CD4-positive, alpha-beta T cell treated with Interleukin-2 at 100 ng/mL for 4 hours (primary cell): ENCODE measurements around the gene RAMP3.

ENCODE experiments used
- DNase-seq: peaks from one replicate; pipeline ENCODE4 v3.0.0-alpha.2; 2020; ENCODE audit warnings: low spot score

RAMP3 gene

GRCh38 chr7:45180084-45180986 lies 22.7 kb downstream of the RAMP3 start:
- DNase-seq, result no peak

DNA sequence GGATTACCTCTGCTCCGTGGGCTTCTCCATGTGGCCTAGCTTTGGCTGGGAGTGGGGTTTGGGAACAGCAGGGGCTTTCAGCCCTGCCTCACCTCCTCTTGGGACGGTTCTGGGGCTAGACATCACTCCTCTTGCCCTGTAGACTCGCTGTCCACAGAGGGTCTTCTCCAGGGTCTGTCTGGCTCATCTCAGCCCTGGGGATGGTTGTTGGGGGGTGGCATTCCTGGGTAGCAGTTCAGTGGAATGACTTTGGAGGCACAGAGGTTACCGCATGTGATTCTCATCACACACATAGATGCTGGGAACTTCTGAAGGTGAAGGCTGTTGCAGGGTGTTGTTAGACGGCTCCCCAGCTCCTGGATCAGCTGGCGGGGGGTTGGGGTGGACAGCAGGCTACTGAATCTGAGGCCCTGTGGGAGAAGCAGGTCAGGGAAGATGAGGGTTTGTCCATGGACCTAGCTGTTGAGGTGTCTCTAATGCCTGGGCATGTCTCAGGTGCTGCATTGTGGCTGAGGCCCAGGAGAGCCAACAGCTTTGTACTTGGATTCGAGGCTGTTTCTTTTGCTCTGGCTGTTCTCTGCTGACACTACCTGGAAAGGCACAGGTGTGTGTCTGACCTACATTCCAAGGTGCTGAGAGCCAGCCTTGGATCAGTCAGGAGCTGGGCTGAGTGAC lies 23.8 kb downstream of the RAMP3 start:
- no peak for DNase-seq

DNA sequence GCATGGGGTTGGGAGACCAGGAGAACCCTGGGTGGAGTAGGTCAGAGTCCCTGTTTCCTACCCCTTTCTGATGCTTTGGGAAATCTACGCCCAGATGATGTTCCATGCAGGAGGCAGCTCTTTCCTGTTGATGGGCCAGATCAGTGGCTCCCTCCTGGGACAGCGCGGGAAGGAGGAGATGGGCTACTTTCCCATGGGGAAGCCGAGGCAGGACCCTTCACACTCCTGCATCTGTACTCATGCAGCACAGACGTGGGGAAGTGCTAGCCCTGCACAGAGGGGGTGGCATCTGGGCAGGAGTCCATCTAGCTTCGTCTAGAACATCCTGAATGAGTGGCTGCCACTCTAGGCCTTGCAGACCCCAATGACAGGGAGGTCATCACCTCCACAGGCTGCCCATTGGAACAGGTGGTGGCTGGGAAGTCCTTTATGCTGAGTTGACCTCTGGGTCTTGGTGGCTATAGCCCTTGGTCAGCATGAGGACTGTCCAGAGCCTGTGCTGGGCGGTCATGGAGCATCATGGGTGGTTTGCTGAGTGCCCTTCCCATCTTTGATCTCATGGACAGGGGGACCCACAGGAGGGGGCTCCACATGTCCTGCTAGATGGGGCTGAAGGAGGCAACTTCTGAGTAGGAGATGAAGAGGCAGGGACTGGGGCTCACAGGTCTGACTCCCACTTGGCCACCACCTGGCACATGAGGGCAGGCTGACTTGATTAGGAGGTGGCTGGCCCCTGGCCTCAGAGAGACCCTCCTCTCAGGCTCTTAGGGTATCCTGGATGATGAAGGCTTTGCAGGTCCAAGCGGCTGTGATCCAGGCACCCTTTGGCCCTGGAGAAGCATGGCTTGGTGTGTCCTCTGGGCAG lies 24.6 kb downstream of the RAMP3 start:
- DNase-seq, result no peak

DNA sequence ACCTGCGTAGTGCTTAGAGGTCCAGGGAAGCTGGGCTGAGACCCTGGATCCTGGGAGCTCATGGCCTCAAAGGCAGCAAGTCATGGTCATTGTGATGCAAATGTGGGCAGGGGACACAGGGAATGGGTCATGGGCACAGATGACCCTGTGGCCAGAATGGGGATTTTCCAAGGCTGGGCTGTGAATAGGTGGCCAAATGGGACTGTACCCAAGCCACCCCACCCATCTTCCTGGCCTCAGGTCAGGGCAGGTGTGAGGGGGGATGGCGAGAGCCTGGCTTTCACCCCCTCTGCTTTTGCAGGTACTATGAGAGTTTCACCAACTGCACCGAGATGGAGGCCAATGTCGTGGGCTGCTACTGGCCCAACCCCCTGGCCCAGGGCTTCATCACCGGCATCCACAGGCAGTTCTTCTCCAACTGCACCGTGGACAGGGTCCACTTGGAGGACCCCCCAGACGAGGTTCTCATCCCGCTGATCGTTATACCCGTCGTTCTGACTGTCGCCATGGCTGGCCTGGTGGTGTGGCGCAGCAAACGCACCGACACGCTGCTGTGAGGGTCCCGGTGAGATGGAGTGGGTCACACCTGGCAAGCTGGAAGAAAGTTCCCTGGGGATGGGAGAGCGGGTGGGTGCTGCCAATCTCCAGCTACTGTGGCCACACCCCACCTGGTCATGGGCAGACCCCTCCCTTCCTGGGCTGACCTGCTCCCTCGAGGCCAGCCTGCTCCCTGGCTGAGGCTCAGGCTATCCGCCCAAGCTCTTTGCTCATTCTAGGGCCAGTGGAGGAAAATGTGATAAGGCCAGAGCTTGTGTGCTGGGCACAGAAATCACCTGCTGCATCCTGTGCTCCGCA lies 25.5 kb downstream of the RAMP3 start:
- no peak for DNase-seq

- DNase-seq, result no peak
Observed at GRCh38 chr7:45183711-45184210, 26.2 kb downstream of the RAMP3 start.

DNA sequence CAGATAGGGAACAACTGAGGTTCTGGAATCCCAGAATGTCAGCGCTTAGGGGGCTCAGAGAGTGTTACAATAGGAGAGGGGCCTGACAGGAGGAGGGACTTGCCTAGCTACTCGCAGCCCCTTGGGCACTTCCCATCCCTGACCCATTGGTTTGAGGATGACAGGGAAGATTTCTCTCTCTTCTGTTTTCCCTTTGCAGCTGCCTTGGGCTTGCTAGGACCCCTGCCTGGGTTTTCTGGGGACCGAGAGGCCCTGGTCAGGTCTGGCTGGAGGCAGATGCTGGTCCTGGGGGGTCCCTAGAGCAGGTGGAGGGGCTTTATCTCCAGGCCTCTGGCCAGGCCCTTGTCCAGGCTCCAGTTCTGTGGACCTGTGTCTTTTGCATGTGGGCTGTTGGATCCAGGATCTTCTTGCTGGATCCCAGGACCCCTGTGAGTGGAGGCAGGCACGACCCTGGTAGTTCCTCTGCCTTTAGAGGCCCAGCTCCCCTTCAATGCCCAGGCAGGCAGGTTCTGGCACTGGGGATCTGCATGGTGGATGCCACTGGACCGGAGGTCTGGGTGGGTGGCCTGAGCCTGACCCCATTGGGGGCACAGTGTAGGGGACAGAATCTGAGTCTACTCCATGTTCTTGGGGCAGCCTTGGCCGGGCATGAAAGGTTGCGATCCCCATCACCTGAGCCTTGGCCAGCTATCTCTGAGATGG lies 26.9 kb downstream of the RAMP3 start:
- no peak for DNase-seq

DNA sequence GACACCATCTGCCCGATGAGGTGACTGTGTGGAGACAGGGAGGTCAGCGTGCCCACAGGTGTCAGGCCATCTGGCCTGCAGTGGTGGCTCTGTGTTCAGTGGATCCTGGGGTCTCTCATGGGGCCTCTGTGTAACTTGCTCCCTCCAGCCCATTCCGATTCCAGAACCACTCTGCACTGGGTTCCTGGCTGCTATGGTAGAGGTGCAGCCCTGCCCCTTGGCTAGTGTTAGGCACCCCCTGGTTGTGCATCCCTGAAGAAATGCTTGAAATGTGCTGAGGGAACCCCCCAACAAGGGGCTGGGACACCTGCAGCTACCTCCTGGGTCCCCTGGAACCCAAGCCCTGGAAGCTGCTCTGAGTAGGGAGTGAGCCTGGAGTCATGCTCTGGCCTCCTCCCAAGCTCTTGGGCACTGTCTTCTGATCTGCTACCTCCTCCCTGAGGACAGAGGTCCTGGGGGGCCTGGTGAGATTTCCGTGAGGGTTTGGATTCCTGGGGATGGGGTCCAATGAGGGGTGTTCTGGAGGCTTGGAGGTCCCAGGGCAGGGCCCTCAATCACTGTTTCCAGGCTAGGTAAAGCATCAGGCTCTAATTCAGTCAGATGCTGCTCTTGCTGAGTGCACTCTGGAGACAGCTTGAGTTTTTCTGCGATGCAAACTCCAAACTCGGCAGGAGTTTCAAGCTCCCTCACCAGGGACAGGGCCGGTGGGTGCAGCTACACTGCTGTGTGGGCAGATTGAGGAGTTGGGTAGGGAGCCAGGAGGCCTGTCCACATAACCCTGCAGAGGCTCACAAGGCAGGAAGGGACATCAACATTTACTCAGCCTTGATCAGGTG lies 27.7 kb downstream of the RAMP3 start:
- no peak for DNase-seq

DNA sequence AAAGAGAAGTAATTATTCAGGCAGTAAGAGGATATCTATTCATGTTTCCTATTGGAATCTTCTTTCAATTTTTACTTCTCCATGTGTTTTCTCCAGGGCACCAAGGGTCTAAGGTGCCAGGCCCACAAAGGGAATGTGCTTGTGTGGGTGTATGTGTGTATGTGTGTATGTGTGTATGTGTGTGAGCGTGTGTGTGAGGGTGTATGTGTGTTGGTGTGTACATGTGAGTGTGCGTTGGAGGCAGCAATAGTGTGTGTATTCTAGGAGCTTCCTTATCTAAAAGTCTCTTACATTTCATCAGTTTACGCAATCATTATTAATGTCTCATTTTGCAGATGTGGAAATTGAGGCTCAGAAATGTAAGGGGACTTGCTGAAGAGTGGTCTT lies 28.3 kb downstream of the RAMP3 start:
- no peak for DNase-seq

DNA sequence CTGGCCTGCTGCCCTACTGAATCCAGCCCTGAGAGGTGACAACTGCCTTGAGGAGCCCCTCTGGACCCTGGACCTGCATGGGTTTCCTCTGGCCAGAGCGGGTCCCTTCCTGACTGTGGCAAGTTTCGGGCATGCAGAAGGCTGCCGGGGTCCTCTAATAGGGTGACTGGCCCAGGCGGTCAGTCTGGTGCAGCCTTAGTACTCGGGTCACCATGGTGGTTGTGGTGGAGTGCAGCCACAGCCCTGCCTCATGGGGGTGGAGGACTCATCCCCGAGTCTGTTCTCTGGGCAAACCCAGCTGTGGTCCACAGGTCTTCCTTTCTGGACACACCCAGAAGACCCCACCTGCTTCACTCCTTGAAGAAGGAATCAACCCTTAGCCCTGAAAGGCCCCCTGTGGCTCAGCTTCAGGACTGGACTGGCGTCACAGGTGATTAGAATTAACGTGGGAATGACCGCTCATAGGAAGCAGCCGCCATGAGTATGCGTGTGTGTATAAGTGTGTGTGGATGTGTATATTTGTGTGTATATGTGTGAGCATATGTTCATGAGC lies 28.7 kb downstream of the RAMP3 start:
- DNase-seq, result no peak

DNA sequence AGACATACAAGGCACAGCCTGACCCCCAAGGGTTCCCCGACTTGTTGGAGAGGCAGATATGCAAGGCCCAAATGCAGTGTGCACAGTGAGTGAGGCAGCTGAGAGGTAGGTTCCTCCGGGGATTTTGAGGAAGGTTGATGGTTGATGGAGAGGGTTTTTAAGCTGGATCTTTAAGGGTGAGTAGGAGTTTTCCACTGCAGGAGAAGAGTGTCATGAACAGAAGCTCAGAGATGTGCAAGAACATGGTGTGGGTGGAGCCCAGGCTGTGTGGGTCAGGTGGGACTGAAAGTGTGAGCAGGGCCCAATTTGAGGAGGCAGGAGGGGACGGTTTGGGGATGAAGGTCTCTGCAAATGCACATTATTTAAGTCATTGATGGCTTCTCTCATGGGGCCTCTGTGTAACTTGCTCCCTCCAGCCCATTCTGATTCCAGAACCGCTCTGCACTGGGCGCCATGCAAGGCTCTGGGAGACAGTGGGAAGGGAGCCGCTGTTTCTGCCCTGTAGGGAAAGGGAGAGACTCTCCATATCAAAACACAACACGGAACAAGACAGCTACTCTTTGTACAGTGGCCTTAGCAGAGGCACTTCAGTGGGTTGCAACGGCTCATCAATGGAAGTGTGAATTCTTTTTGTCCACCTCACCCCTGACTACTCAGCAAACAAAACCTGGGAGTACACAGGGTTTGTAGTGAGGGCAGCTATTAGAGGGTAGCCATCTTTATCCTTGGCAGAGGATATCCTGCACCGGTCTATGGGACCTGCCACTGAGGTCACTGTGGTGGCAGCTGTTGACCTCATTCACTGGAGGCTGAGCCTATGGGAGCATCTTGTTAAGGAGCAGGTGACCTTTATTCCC lies 29.7 kb downstream of the RAMP3 start:
- no peak for DNase-seq

DNA sequence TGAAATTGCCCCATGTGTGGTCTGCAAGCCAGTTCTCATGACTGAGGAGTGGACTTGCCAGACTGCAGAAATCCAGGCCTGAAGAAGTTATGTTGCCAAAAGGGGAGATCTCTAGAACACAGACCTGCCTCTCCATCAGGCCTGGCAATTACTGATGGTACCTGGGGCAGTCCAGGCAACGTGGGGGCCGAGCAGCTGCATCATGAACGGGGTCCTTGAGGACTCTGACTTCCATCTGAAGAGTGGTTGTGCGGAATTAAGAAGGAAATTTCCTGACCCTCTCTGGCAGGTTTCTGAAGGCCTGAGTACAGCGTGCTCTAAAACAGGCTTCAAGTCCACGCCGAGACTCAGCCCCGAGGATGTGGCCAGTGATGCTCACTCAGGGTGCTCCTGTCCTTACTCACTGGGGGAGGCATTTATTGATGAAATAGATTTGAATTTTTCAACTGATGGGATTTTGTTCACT lies 30.4 kb downstream of the RAMP3 start:
- no peak for DNase-seq

DNA sequence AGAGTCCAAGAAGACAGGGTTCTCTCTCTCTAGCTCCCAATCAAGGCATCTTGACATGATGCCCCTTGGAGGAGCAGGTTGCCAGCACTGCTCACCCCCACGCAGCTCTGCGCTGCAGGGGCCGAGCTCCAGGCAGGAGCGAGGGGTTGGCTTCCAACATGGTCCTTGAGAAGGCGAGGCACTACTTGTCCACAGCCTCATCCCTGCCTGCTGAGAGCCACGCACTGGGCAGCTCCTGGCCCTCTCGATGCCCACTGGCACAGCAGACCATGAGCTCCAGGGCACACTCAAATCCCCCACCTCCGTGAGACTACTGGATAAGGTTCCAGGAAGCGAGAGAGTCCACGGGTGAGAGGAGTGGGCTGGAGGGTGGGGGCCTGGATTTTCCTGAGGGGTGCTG lies 31.1 kb downstream of the RAMP3 start:
- DNase-seq, result no peak

- DNase-seq, result no peak
Observed at GRCh38 chr7:45189151-45189970, 31.8 kb downstream of the RAMP3 start.

DNA sequence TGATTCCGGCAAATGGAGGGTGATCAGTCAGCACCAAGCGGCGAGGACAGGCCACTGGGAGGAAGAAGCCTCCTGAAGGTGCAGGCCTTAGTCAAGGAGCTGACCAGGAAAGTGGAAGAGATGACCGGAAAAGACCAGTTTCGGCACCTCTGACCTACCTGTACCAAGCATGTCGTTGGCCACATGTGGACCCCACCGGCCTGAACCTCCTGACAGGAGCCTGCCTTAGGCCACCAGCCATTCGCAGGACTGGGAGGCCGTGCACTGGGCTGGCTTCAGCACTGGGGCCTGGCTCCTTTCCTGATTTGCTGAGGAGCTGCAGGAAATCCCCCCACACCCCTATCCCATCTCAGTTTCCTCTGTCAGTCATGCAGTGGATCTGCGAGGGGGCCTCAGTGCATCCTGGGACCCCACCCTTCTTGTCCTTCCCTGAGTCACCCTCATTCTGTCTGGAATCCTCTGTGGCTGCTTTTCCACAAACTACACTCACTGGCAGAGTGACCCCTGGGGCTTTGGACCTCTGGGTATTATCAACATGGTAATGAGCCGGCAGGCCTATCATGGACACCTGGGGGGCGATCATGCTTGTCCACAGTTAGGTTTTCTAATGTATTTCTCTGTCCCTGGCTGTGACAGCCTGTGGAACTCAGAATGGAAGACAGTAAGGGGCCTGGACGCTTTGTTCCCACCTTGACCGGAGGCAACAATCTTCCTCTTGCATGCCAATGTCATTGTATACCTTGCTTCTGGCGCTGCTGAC lies 33.0 kb downstream of the RAMP3 start:
- no peak for DNase-seq

GRCh38 chr7:45191396-45191795 lies 33.8 kb downstream of the RAMP3 start:
- DNase-seq, result no peak

GRCh38 chr7:45192621-45193041 lies 35.0 kb downstream of the RAMP3 start:
- no peak for DNase-seq

- no peak for DNase-seq
Observed at GRCh38 chr7:45193828-45194227, 36.2 kb downstream of the RAMP3 start.
